Adrenal gland (tissue), 12 donors: ENCODE measurements around the gene STPG1. TPM values are rescaled to one million over a fixed set of nuclear protein-coding genes. Genes with fewer than 3 reads are reported as not detected.

ENCODE experiments used
- DNase-seq, 7 donors: peaks; one replicate each; pipeline ENCODE4 v3.0.0-alpha.2; 2019 to 2020
- H3K27ac ChIP-seq, 5 donors: fragments of 200-600 bp; sonication (generic) in 4 of 5; 1 replicate in 3 of 5; 2 replicates in 2 of 5; pipeline versions ENCODE4 v1.5.1 to v1.8.0; 2016 to 2020; ENCODE audit warnings: mild to moderate bottlenecking in 1 of 5
- H3K27me3 ChIP-seq: fragments of 200-600 bp; 2 replicates; pipeline ENCODE4 v1.8.0; 2021
- H3K36me3 ChIP-seq, 2 donors: fragments of 200-600 bp; replicated peaks in 1 of 2; 1 replicate in 1 of 2; 2 replicates in 1 of 2; pipeline versions ENCODE4 v1.5.1 to v1.8.0; 2018 to 2022
- H3K4me1 ChIP-seq, 2 donors: fragments of 200-600 bp; replicated peaks in 1 of 2; 1 replicate in 1 of 2; 2 replicates in 1 of 2; pipeline versions ENCODE4 v1.5.1 to v1.8.0; 2018 to 2021
- H3K4me3 ChIP-seq, 4 donors: fragments of 200-600 bp; sonication (generic) in 3 of 4; one replicate each; pipeline ENCODE4 v1.5.1; 2016 to 2018
- H3K9me3 ChIP-seq, 3 donors: fragments of 200-600 bp; sonication (generic) in 1 of 3; replicated peaks in 1 of 3; 1 replicate in 2 of 3; 2 replicates in 1 of 3; pipeline versions ENCODE4 v1.5.1 to v1.8.0; 2016 to 2021
- CTCF ChIP-seq, 6 experiments: fragments of 450-650 bp in 4 of 6; fragments of 200-600 bp in 2 of 6; sonication (generic) in 1 of 6; IDR thresholded peaks; 1 replicate in 5 of 6; 2 replicates in 1 of 6; pipeline versions ENCODE4 v1.5.1 to v1.8.0; 2016 to 2021; ENCODE audit warnings: antibody characterized with exemption in 6 of 6, mild to moderate bottlenecking in 2 of 6, moderate library complexity in 1 of 6
- POLR2A ChIP-seq, 2 donors: fragments of 450-650 bp; IDR thresholded peaks; one replicate each; pipeline ENCODE4 v1.6.1; 2017; ENCODE audit warnings: antibody characterized with exemption in 2 of 2, mild to moderate bottlenecking in 2 of 2, moderate library complexity in 1 of 2
- WGBS, 4 donors: extraction: QIAGEN DNeasy Blood & Tissue Kit in 2 of 4; methylation state at CpG; one replicate each; pipeline versions ENCODE4 v1.1.5 to v1.1.7; 2013 to 2017; 5-methylcytosine and 5-hydroxymethylcytosine counted together
- intact Hi-C, 2 donors: fragments of 100-400 bp; cut with DNase I; formaldehyde crosslinking; loops; one replicate each; pipeline versions ENCODE4 v1.14.1 to v1.15.0; 2022 to 2023
- polyA plus RNA-seq, 3 donors: library from polyadenylated mRNA; stranded (reverse); fragments of 200-250 nt in 2 of 3; fragments of 350-450 nt in 1 of 3; fragmentation: Illumina TruSeq in 1 of 3; extraction: RNeasy Lipid Tissue Mini Kit (QIAGEN cat#74804) in 1 of 3; gene quantifications; one replicate each; pipeline ENCODE4 v1.2.3, GENCODE V29; 2013 to 2014
- total RNA-seq, 9 donors: library from RNA; depleted of rRNA in 4 of 9; stranded (reverse); fragments of >200 nt in 4 of 9; fragments of 120-200 nt in 1 of 9; fragmentation: NEBNext Ultra II Directional in 1 of 9; extraction: Animal tissue kit (Norgen Biotek cat#: 25700) in 1 of 9; gene quantifications; one replicate each; pipeline versions ENCODE4 v1.1.0 to v1.2.4, GENCODE V29; 2013 to 2023
- donor health status: healthy with polysubstance abuse.
- donor health status: Bipolar disorder and iron deficiency.
- donor health status: DM: yes; HTN: yes; CAD: no.
- donor health status: DM: no; HTN: no; CAD: no.
- donor health status: DM: no; HTN: no; CAD: no.
- donor health status: DM: yes; HTN: yes; CAD: no.

Gene STPG1
- total and polyA plus RNA-seq, 12 donors, result 2.1 to 8.9 (median 5.7) TPM

- H3K27ac ChIP-seq, result no peak overlapping the region
- H3K36me3 ChIP-seq, result no peaks in the 10 kb centered on the region
- intact Hi-C loops, result no loop called here
- H3K9me3 ChIP-seq, result no peaks in the 10 kb centered on the region
- H3K4me1 ChIP-seq, result no peaks in the 10 kb centered on the region
- WGBS, 4 donors, result 76 to 97% (median 91%) methylated on average over 3 of the region's 3 CpGs
- H3K4me3 ChIP-seq, result no peak overlapping the region
- no peak for DNase-seq
- no peaks in the 10 kb centered on the region for H3K27me3 ChIP-seq
- TF ChIP-seq CTCF (IDR thresholded peaks at IDR 0.05), result no peak
- no peak for TF ChIP-seq POLR2A (IDR thresholded peaks at IDR 0.05)
Measured at GRCh38 chr1:24311234-24311633, 102.3 kb downstream of the STPG1 start.

GRCh38 chr1:24309762-24310485, 103.7 kb downstream of the STPG1 start:
- H3K27me3 ChIP-seq, result peaks cover 3% of the 10 kb centered on the region
- no peak overlapping the region for H3K4me3 ChIP-seq
- WGBS, 4 donors, result 83 to 92% (median 89%) methylated on average over 4 of the region's 4 CpGs
- H3K36me3 ChIP-seq, result no peaks in the 10 kb centered on the region
- H3K4me1 ChIP-seq, result no peaks in the 10 kb centered on the region
- no peak for DNase-seq
- H3K27ac ChIP-seq, result no peak overlapping the region
- TF ChIP-seq POLR2A (IDR thresholded peaks at IDR 0.05) (no peak), CTCF (IDR thresholded peaks at IDR 0.05) (no peak)
- intact Hi-C loops, result no loop called here
- no peaks in the 10 kb centered on the region for H3K9me3 ChIP-seq

- TF ChIP-seq CTCF (IDR thresholded peaks at IDR 0.05), result no peak
- TF ChIP-seq POLR2A (IDR thresholded peaks at IDR 0.05), result no peak
- DNase-seq, result no peak
- no peak overlapping the region for H3K27ac ChIP-seq
- intact Hi-C loops, result no loop called here
- no peaks in the 10 kb centered on the region for H3K4me1 ChIP-seq
- H3K4me3 ChIP-seq, result no peak overlapping the region
- peaks cover 8% of the 10 kb centered on the region for H3K27me3 ChIP-seq
- 81 to 86% (median 83%) methylated on average over 7 of the region's 7 CpGs for WGBS, 4 donors
- H3K9me3 ChIP-seq, result no peaks in the 10 kb centered on the region
- no peaks in the 10 kb centered on the region for H3K36me3 ChIP-seq
Measured at GRCh38 chr1:24308365-24309015, 105.1 kb downstream of the STPG1 start.

Other genes starting within 250 kb of the STPG1 start
- gene IFNLR1, start 226.5 kb downstream of the STPG1 start, total RNA-seq, result 10 to 100 TPM in 1 of 9 donors, 1 to 10 TPM in 8; 2.0 to 11.5 (median 4.2) TPM
- gene IFNLR1, start 226.5 kb downstream of the STPG1 start, polyA plus RNA-seq, result 1 to 10 TPM; 1.8 to 4.0 (median 2.7) TPM
- gene GRHL3, start 94.4 kb downstream of the STPG1 start, total RNA-seq, result under 1 TPM in 2 of 9 donors, not detected in 7; 0.17 to 0.20 TPM
- gene GRHL3, start 94.4 kb downstream of the STPG1 start, polyA plus RNA-seq, result under 1 TPM in 2 of 3 donors, not detected in 1; 0.10 to 0.15 TPM
- 10 to 100 TPM; 15.6 to 88.4 (median 29.4) TPM for gene NIPAL3, start 2.0 kb upstream of the STPG1 start, total RNA-seq
- gene NIPAL3, start 2.0 kb upstream of the STPG1 start, polyA plus RNA-seq, result 1 to 10 TPM; 5.6 to 9.8 (median 8.8) TPM
- gene RCAN3, start 89.1 kb upstream of the STPG1 start, total RNA-seq, result 1 to 10 TPM in 8 of 9 donors, under 1 TPM in 1; 0.48 to 5.6 (median 2.4) TPM
- gene RCAN3, start 89.1 kb upstream of the STPG1 start, polyA plus RNA-seq, result 1 to 10 TPM; 1.0 to 2.5 (median 2.1) TPM
- gene NCMAP, start 142.3 kb upstream of the STPG1 start, total RNA-seq, result under 1 TPM in 3 of 9 donors, not detected in 6; under 0.01 to 0.11 (median under 0.01) TPM
- gene NCMAP, start 142.3 kb upstream of the STPG1 start, polyA plus RNA-seq, result under 1 TPM in 2 of 3 donors, not detected in 1; 0.09 to 0.27 TPM
- 100 to 1,000 TPM in 3 of 9 donors, 10 to 100 TPM in 6; 30.0 to 121 (median 93.4) TPM for gene SRRM1, start 229.5 kb upstream of the STPG1 start, total RNA-seq
- 10 to 100 TPM; 47.3 to 82.0 (median 78.6) TPM for gene SRRM1, start 229.5 kb upstream of the STPG1 start, polyA plus RNA-seq